ENCODE measurements around the gene NFATC2. TPM values are rescaled to one million over a fixed set of nuclear protein-coding genes. Genes with fewer than 3 reads are reported as not detected.
A peak's percentile ranks its signal among the peaks of the same experiment; 100 is the strongest.

Gene NFATC2
- total RNA-seq, 3 donors from 2014 or later = 5.9 to 11.9 (median 10.2) TPM

DNA sequence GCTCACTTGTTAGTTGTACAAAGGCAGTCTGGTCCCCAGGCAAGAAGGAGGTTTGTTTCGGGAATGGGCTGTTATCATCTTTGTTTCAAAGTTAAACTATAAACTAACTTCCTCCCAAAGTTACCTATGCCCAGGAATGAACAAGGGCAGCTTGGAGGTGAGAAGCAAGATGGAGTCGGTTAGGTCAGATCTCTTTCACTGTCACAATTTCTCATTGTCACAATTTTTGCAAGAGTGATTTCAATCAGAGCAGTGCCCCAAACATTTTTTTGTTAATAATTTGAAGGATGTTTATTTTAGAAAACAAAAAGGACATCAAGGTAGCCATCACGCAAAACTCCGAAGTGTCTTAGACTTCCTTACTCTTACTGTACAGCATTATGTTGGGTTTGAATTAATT is 170.8 kb downstream of the NFATC2 start:
- Histone ChIP-seq H3K36me3 (no peaks in the 10 kb centered on the region), H3K4me1 (no peaks in the 10 kb centered on the region), H3K27ac (no peak overlapping the region), H3K27me3 (no peaks in the 10 kb centered on the region), H3K4me3 (no peak overlapping the region), H3K9me3 (no peaks in the 10 kb centered on the region)
- no peak for DNase-seq (ENCODE audit: low spot score in 2 of 2)
- intact Hi-C loops (cut with DNase I; ENCODE audit: low total_unique reads) = loop anchor here (10.0 kb wide), 1 partner anchor 223 kb away; no protein-coding TSS in a partner anchor
- TF ChIP-seq POLR2AphosphoS5 (IDR thresholded peaks at IDR 0.05) (no peak), POLR2A (IDR thresholded peaks at IDR 0.05) (no peak)
- TF ChIP-seq, protein P1, sequence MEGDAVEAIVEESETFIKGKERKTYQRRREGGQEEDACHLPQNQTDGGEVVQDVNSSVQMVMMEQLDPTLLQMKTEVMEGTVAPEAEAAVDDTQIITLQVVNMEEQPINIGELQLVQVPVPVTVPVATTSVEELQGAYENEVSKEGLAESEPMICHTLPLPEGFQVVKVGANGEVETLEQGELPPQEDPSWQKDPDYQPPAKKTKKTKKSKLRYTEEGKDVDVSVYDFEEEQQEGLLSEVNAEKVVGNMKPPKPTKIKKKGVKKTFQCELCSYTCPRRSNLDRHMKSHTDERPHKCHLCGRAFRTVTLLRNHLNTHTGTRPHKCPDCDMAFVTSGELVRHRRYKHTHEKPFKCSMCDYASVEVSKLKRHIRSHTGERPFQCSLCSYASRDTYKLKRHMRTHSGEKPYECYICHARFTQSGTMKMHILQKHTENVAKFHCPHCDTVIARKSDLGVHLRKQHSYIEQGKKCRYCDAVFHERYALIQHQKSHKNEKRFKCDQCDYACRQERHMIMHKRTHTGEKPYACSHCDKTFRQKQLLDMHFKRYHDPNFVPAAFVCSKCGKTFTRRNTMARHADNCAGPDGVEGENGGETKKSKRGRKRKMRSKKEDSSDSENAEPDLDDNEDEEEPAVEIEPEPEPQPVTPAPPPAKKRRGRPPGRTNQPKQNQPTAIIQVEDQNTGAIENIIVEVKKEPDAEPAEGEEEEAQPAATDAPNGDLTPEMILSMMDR (IDR thresholded peaks at IDR 0.05) = no peak

DNA sequence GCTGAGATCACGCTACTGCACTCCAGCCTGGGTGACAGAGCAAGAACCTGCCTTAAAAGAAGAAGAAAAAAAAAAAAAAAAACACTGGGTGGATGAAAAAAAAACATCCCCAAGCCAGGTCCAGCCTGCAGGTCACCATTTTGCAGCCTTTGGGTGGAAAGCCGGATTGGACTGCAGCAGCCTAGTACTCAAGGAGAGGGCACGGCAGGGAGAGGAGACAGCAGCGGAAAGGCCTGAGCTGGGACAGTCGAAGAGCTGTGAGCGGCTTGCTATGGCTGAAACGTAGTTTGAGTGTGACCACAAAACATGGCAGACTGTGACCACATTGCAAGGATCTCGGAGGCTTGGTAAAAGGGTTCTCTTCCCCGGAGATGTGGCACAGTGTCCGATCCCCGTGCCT is 173.0 kb downstream of the NFATC2 start:
- DNase-seq (ENCODE audit: low spot score in 2 of 2) = no peak
- Histone ChIP-seq H3K9me3 (no peaks in the 10 kb centered on the region), H3K27me3 (no peaks in the 10 kb centered on the region), H3K27ac (no peak overlapping the region), H3K4me1 (no peaks in the 10 kb centered on the region), H3K4me3 (no peak overlapping the region), H3K36me3 (no peaks in the 10 kb centered on the region)
- intact Hi-C loops (cut with DNase I; ENCODE audit: low total_unique reads) = no loop called here
- TF ChIP-seq, protein P1 (IDR thresholded peaks at IDR 0.05) = no peak
- TF ChIP-seq POLR2AphosphoS5 (IDR thresholded peaks at IDR 0.05) (no peak), POLR2A (IDR thresholded peaks at IDR 0.05) (no peak)

DNA sequence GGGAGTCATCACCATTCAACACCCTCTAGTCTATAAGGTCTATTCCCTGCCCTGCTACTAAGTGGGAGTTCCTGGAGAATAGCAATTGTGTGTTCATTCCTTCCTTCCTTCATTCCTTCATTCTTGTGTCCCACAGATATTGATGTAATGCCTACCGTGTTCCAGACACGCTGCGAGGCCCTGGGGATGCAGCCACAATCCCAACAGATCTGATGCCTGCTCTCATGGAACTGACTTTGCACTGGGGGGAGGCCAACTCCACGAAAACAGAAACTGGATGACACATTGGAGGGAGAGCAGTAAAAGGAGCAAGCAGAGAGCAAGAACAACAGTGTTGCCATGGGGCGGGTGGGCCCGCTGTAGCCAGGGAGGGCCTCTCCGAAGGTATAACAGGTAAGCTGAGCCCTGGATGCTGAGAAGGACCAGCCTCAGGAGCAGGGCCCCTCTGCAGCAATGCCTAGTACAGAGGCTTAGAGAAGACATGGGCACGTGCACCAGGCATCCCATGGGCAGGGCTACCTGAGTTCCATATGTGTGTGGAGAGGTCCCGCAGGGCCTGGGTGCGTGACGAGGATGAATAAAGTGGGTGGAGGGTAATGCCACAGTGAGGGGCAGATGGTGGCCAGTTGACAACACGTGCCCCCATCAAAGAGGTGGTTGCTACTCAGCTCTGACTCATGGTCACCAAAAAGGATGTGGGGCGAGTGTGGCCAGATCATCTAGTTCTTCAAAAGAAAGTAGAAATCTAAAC is 173.9 kb downstream of the NFATC2 start:
- Histone ChIP-seq H3K27ac (no peak overlapping the region), H3K9me3 (peaks cover 0 to 3% of the 10 kb centered on the region in 2 donors), H3K36me3 (no peaks in the 10 kb centered on the region), H3K27me3 (no peaks in the 10 kb centered on the region), H3K4me1 (no peaks in the 10 kb centered on the region), H3K4me3 (no peak overlapping the region)
- intact Hi-C loops (cut with DNase I; ENCODE audit: low total_unique reads) = no loop called here
- DNase-seq (ENCODE audit: low spot score in 2 of 2) = no peak
- TF ChIP-seq, protein P1 (IDR thresholded peaks at IDR 0.05) = no peak

DNA sequence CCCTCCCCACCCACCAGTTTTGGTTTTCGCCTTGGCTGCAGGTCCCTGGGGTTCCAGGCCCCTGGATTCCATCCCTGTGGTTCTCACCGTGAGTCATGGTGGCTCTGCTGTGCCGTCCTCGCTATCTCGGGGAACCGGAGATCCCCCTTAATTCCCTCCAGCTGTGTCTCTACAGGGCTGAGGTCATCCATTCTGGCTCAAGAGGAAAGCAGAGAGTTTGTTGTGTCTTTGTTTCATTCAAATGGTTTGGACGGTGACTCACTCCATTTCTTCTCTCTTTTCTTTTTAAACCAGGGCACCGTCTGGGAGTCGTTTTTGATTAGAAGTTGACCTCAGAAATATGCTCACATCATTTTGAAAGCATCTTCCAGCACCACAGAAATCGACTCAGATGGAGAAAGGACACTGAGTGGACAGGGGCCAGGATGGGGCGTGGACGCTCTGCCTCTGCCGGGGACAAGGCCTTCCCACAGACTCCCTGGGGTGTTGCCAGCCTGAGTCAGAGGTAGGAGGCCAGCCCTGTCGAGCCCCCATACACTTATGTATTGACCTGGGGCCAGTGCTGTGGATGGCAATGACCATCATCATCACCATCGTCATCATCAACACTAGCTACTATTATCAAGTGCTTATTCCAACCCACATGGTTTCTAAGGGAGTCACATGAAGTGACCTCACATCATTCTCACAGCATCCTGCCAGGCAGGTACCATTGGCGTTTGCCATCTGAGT is 176.2 kb downstream of the NFATC2 start:
- no peak for DNase-seq (ENCODE audit: low spot score in 2 of 2)
- Histone ChIP-seq H3K27ac (peak overlapping the region; percentile 72 to 82), H3K4me1 (no peaks in the 10 kb centered on the region), H3K36me3 (no peaks in the 10 kb centered on the region), H3K9me3 (peaks cover 0 to 13% of the 10 kb centered on the region in 2 donors), H3K27me3 (no peaks in the 10 kb centered on the region), H3K4me3 (no peak overlapping the region)
- intact Hi-C loops (cut with DNase I; ENCODE audit: low total_unique reads) = no loop called here
- TF ChIP-seq, protein P1 (IDR thresholded peaks at IDR 0.05) = no peak
- no peak for TF ChIP-seq POLR2A (IDR thresholded peaks at IDR 0.05)
- TF ChIP-seq POLR2AphosphoS5 (IDR thresholded peaks at IDR 0.05) = peak in 1 of 3 donors; percentile 23

DNA sequence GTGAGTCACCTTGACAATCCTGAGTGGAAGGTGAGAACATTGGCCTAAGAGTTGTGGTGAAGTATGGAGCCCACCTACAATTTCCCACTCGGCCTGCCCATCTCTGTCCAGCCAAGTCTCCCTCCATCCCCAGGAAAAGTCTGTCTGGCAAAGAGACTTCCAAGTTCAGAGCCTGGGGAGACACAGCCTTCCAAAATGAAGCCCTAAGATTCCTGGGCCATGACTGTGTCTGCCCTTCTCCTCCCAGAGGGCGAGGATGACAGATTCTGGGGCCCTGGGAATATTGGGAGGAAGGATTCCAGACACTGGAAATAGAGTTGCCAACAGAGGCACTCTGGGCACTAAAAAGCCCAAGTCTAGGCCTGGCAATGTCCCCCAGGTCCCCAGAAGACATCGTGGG is 176.8 kb downstream of the NFATC2 start:
- intact Hi-C loops (cut with DNase I; ENCODE audit: low total_unique reads) = no loop called here
- Histone ChIP-seq H3K27me3 (no peaks in the 10 kb centered on the region), H3K36me3 (no peaks in the 10 kb centered on the region), H3K4me1 (no peaks in the 10 kb centered on the region), H3K27ac (peak overlapping the region; percentile 72 to 82), H3K9me3 (peaks cover 0 to 13% of the 10 kb centered on the region in 2 donors), H3K4me3 (no peak overlapping the region)
- no peak for DNase-seq (ENCODE audit: low spot score in 2 of 2)
- TF ChIP-seq POLR2AphosphoS5 (IDR thresholded peaks at IDR 0.05) = no peak
- TF ChIP-seq, protein P1 (IDR thresholded peaks at IDR 0.05) = no peak

Measured in breast epithelium (tissue), 4 donors.